NCI-H82 (cell line): ENCODE results near the gene HINT1.

ENCODE experiments used
- DNase-seq: peaks from one replicate; lab custom pipeline; 2025; lab: John Stamatoyannopoulos, UW

The HINT1 gene

DNA sequence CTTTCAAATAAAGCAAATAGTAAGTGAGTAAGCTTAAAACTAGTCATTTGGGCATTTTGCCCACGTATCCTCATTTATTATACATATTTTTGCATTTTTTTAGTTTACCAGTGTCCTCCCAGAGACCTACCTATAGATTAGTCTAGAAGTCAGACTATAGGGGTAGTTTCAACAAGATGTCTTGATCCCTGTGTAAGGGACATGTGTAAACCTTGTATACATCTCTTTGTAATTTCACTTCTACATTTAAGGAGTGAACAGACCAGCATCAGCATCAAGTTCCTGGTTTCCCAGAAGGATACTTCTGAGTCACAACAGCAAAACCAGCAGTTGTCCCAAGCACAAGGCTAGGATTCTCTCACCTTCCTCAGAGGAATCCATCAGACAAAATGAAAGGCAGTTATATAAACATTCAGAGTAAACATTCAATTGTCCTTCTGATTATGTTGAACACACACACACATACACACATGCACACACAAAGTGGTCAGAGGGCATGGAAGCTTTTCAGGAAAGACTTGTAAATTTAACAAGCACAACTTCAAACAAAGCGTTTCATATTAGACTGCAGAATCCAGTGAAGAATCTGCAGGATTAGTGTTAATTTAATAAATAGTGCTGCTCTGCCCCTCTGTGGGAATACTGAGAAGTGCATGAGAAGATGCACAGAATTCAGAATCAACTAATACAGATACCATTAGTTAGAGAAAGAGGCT, 55.4 kb downstream of the HINT1 start:
- peak; percentile 61 for DNase-seq
